H9 (cell line): ENCODE results near the gene MROH2A. TPM values are rescaled to one million over a fixed set of nuclear protein-coding genes. Genes with fewer than 3 reads are reported as not detected.

Experiments used
- DNase-seq: peaks from one replicate; pipeline ENCODE4 v3.0.0-alpha.2; 2017
- H2AFZ ChIP-seq: one replicate; pipeline ENCODE4 v1.6.1; 2013; ENCODE audit warnings: mild to moderate bottlenecking, low read length, control low read depth, moderate library complexity
- H2AK5ac ChIP-seq: 2 replicates; pipeline ENCODE4 v1.6.1; 2013; ENCODE audit warnings: low read length, control low read depth, mixed read lengths; ENCODE audit not compliant: insufficient read length
- H2BK120ac ChIP-seq: one replicate; pipeline ENCODE4 v1.6.1; 2013; ENCODE audit warnings: low read depth, mild to moderate bottlenecking, low read length, control low read depth, inconsistent platforms; ENCODE audit not compliant: poor library complexity, severe bottlenecking
- H2BK12ac ChIP-seq: 2 replicates; pipeline ENCODE4 v1.6.1; 2013; ENCODE audit warnings: low read length, control low read depth, mixed read lengths, low read depth; ENCODE audit not compliant: insufficient read length
- H2BK15ac ChIP-seq: 2 replicates; pipeline ENCODE4 v1.6.1; 2013; ENCODE audit warnings: low read depth, low read length, control low read depth
- H2BK20ac ChIP-seq: one replicate; pipeline ENCODE4 v1.6.1; 2013; ENCODE audit warnings: low read depth, mild to moderate bottlenecking, low read length, control low read depth, inconsistent platforms; ENCODE audit not compliant: poor library complexity, severe bottlenecking
- H2BK5ac ChIP-seq: 2 replicates; pipeline ENCODE4 v1.6.1; 2013; ENCODE audit warnings: low read length, control low read depth, mixed read lengths; ENCODE audit not compliant: insufficient read length
- H3K14ac ChIP-seq: 2 replicates; pipeline ENCODE4 v1.6.1; 2013; ENCODE audit warnings: low read length, control low read depth; ENCODE audit not compliant: insufficient read depth
- H3K18ac ChIP-seq: 2 replicates; pipeline ENCODE4 v1.6.1; 2013; ENCODE audit warnings: low read depth, mild to moderate bottlenecking, mixed read lengths, low read length, control low read depth; ENCODE audit not compliant: insufficient read length
- H3K23ac ChIP-seq: 2 replicates; pipeline ENCODE4 v1.6.1; 2013; ENCODE audit warnings: low read length, control low read depth, mixed read lengths, low read depth; ENCODE audit not compliant: insufficient read length
- H3K23me2 ChIP-seq: 2 replicates; pipeline ENCODE4 v1.6.1; 2013; ENCODE audit warnings: low read depth, mild to moderate bottlenecking, mixed read lengths, low read length, control low read depth; ENCODE audit not compliant: insufficient read length, poor library complexity, severe bottlenecking
- H3K27ac ChIP-seq: 2 replicates; pipeline ENCODE4 v1.5.1; 2013; ENCODE audit warnings: low read length, control low read depth, mixed read lengths, low read depth; ENCODE audit not compliant: insufficient read length
- H3K27me3 ChIP-seq: 2 replicates; pipeline ENCODE4 v1.6.1; 2013; ENCODE audit warnings: low read length, control low read depth, inconsistent platforms; ENCODE audit not compliant: insufficient read depth
- H3K4ac ChIP-seq: 2 replicates; pipeline ENCODE4 v1.6.1; 2013; ENCODE audit warnings: low read depth, mild to moderate bottlenecking, control low read depth, inconsistent platforms, low read length, moderate library complexity
- H3K4me1 ChIP-seq: 2 replicates; pipeline ENCODE4 v1.6.1; 2013; ENCODE audit warnings: low read length, control low read depth, inconsistent platforms; ENCODE audit not compliant: insufficient read depth
- H3K4me2 ChIP-seq: 2 replicates; pipeline ENCODE4 v1.6.1; 2013; ENCODE audit warnings: low read length, control low read depth, mixed read lengths; ENCODE audit not compliant: insufficient read length, insufficient read depth
- H3K56ac ChIP-seq: 2 replicates; pipeline ENCODE4 v1.6.1; 2013; ENCODE audit warnings: low read depth, mild to moderate bottlenecking, mixed read lengths, low read length, control low read depth; ENCODE audit not compliant: insufficient read length
- H3K79me1 ChIP-seq: 2 replicates; pipeline ENCODE4 v1.6.1; 2013; ENCODE audit warnings: low read depth, mild to moderate bottlenecking, moderate library complexity, low read length, control low read depth, inconsistent platforms; ENCODE audit not compliant: insufficient read depth, poor library complexity, severe bottlenecking
- H3K79me2 ChIP-seq: 2 replicates; pipeline ENCODE4 v1.6.1; 2013; ENCODE audit warnings: low read length, control low read depth, inconsistent platforms; ENCODE audit not compliant: insufficient read depth
- H3K9ac ChIP-seq: 2 replicates; pipeline ENCODE4 v1.6.1; 2013; ENCODE audit warnings: low read length, control low read depth, mixed read lengths; ENCODE audit not compliant: insufficient read length; ENCODE audit errors: extremely low read depth
- H3K9me3 ChIP-seq: one replicate; pipeline ENCODE4 v1.6.1; 2013; ENCODE audit warnings: low read depth, low read length, inconsistent platforms; ENCODE audit not compliant: control insufficient read depth
- H3T11ph ChIP-seq: one replicate; pipeline ENCODE4 v1.6.1; 2013; ENCODE audit warnings: mild to moderate bottlenecking, low read length, control low read depth, inconsistent platforms
- H4K20me1 ChIP-seq: one replicate; pipeline ENCODE4 v1.6.1; 2013; ENCODE audit not compliant: control insufficient read depth, insufficient read length, insufficient read depth
- H4K5ac ChIP-seq: 2 replicates; pipeline ENCODE4 v1.6.1; 2013; ENCODE audit warnings: low read depth, mild to moderate bottlenecking, mixed read lengths, low read length, control low read depth; ENCODE audit not compliant: insufficient read length
- H4K8ac ChIP-seq: replicated peaks from 2 replicates; pipeline ENCODE4 v1.6.1; 2013; ENCODE audit warnings: low read length, control low read depth, mixed read lengths, low read depth; ENCODE audit not compliant: insufficient read length
- H4K91ac ChIP-seq: 2 replicates; pipeline ENCODE4 v1.6.1; 2013; ENCODE audit warnings: low read depth, mild to moderate bottlenecking, moderate library complexity, mixed read lengths, low read length, control low read depth; ENCODE audit not compliant: insufficient read length
- H3K27ac Mint-ChIP-seq, 3 experiments: 2 replicates in 2 of 3; 3 replicates in 1 of 3; pipeline ENCODE4 v1.8.0; 2020 to 2021; ENCODE audit warnings: mixed read lengths in 3 of 3, mild to moderate bottlenecking in 1 of 3, moderate library complexity in 1 of 3
- H3K27me3 Mint-ChIP-seq: 2 replicates; pipeline ENCODE4 v1.8.0; 2021; ENCODE audit warnings: low read depth, mild to moderate bottlenecking, moderate library complexity, mixed read lengths
- H3K36me3 Mint-ChIP-seq, 3 experiments: 2 replicates in 2 of 3; 3 replicates in 1 of 3; pipeline ENCODE4 v1.8.0; 2020 to 2021; ENCODE audit warnings: low read depth in 3 of 3, mixed read lengths in 3 of 3; ENCODE audit not compliant: insufficient read depth in 1 of 3
- H3K4me1 Mint-ChIP-seq, 2 experiments: 2 replicates each; pipeline ENCODE4 v1.8.0; 2020; ENCODE audit warnings: mixed read lengths in 2 of 2
- H3K4me3 Mint-ChIP-seq, 2 experiments: 2 replicates in 1 of 2; 3 replicates in 1 of 2; pipeline ENCODE4 v1.8.0; 2020 to 2021; ENCODE audit warnings: mild to moderate bottlenecking in 2 of 2, mixed read lengths in 2 of 2, moderate library complexity in 1 of 2
- H3K9me3 Mint-ChIP-seq, 2 experiments: 2 replicates in 1 of 2; 3 replicates in 1 of 2; pipeline ENCODE4 v1.8.0; 2020; ENCODE audit warnings: mild to moderate bottlenecking in 2 of 2, mixed read lengths in 2 of 2, moderate library complexity in 1 of 2
- WGBS: extraction: QIAGEN DNeasy Blood & Tissue Kit; methylation state at CpG from one replicate; pipeline ENCODE4 v1.1.7; 2013; ENCODE audit warnings: missing lambda C conversion rate, low lambda C conversion rate, mixed read lengths; ENCODE audit not compliant: insufficient read length; ENCODE audit errors: extremely low coverage; 5-methylcytosine and 5-hydroxymethylcytosine counted together
- total RNA-seq: library from RNA; stranded (reverse); gene quantifications from 2 replicates; pipeline ENCODE4 v1.2.1, GENCODE V29; 2021
- TF ChIP-seq, protein P1 (sequence below): fragments of 200-600 bp; sonication (generic); conservative IDR thresholded peaks from 3 replicates; pipeline ENCODE4 v1.8.0; 2021; ENCODE audit warnings: antibody characterized with exemption, mild to moderate bottlenecking

Gene MROH2A
- total RNA-seq, 1 experiment from 2014 or later: not detected

DNA sequence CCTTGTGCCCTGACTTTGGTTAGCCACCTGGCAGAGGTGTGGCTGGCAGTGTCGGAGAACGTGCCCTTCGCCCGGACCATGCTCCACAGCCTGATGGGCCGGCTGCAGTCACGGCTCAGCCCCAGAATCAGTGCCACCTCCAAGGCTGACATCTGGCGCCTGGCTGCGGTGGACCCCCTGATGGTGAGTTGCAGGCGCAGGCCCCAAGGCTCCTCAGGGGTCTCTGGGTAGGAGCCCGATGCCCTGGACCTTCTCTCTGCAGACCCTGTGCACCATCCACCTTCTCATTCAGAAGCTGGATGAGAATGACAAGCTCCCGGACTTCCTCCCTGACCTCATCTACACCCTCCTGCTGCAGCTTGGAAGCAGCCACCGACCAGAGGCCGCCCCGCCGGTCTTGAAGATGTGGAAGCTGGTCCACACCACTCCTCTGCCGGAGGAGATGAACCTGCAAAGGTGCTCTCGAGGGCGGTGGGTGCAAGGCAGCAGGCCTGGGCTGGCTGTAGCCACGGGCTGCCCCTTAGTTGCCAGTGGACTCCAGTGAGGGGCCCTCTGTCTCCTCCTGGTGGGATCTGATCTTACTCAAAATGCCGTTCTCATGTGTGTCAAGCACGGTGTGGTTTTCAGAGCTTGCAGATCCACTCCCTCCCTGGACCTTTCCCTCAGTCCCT lies 44.1 kb downstream of the MROH2A start:
- no peak overlapping the region for H3K4ac ChIP-seq
- no peak overlapping the region; the same call in 1 of the 2 replicates for H3K14ac ChIP-seq
- no peaks in the 10 kb centered on the region for H3K23me2 ChIP-seq
- no peaks in the 10 kb centered on the region for H3K79me2 ChIP-seq
- H2BK15ac ChIP-seq: no peak overlapping the region
- no peak overlapping the region for H4K5ac ChIP-seq
- H2BK5ac ChIP-seq: no peak overlapping the region
- no peak overlapping the region for H3T11ph ChIP-seq
- H2BK12ac ChIP-seq: no peak overlapping the region
- H3K4me1 ChIP-seq: no peaks in the 10 kb centered on the region
- no peaks in the 10 kb centered on the region for H4K20me1 ChIP-seq
- no peak overlapping the region for H3K27ac ChIP-seq
- H3K36me3 Mint-ChIP-seq: no peaks in the 10 kb centered on the region
- no peak overlapping the region for H2BK120ac ChIP-seq
- H3K9ac ChIP-seq: no peak overlapping the region
- no peak for DNase-seq
- peaks cover 2% of the 10 kb centered on the region; the same call in 1 of the 2 replicates for H3K27me3 Mint-ChIP-seq
- no peaks in the 10 kb centered on the region for H3K9me3 ChIP-seq
- H2BK20ac ChIP-seq: no peak overlapping the region
- peaks cover 4 to 7% of the 10 kb centered on the region in 2 experiments; a peak in 4 of 5 replicates for H3K9me3 Mint-ChIP-seq
- TF ChIP-seq, protein P1, sequence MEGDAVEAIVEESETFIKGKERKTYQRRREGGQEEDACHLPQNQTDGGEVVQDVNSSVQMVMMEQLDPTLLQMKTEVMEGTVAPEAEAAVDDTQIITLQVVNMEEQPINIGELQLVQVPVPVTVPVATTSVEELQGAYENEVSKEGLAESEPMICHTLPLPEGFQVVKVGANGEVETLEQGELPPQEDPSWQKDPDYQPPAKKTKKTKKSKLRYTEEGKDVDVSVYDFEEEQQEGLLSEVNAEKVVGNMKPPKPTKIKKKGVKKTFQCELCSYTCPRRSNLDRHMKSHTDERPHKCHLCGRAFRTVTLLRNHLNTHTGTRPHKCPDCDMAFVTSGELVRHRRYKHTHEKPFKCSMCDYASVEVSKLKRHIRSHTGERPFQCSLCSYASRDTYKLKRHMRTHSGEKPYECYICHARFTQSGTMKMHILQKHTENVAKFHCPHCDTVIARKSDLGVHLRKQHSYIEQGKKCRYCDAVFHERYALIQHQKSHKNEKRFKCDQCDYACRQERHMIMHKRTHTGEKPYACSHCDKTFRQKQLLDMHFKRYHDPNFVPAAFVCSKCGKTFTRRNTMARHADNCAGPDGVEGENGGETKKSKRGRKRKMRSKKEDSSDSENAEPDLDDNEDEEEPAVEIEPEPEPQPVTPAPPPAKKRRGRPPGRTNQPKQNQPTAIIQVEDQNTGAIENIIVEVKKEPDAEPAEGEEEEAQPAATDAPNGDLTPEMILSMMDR: no peak
- no peak overlapping the region for H4K91ac ChIP-seq
- WGBS: no CpG with 5 or more reads among the region's 21 CpGs
- H4K8ac ChIP-seq: no peak overlapping the region
- no peak overlapping the region for H3K23ac ChIP-seq
- H3K4me2 ChIP-seq: no peak overlapping the region
- no peak overlapping the region for H2AFZ ChIP-seq
- H3K27me3 ChIP-seq: no peaks in the 10 kb centered on the region
- no peak overlapping the region for H3K56ac ChIP-seq
- H2AK5ac ChIP-seq: no peak overlapping the region
- H3K79me1 ChIP-seq: no peaks in the 10 kb centered on the region
- H3K4me3 Mint-ChIP-seq: no peak overlapping the region
- H3K4me1 Mint-ChIP-seq: no peaks in the 10 kb centered on the region; a peak in 1 of 4 replicates
- no peak overlapping the region for H3K18ac ChIP-seq
- H3K27ac Mint-ChIP-seq: no peak overlapping the region
